GM18909 (cell line): Measurements from ENCODE around the gene KRTAP23-1.

ENCODE experiments used
- ATAC-seq: cut with Tn5 transposase; IDR thresholded peaks from one replicate; pipeline ENCODE4 v1.9.1; 2021; ENCODE audit warnings: mild to moderate bottlenecking; ENCODE audit not compliant: unreplicated experiment, poor library complexity

The KRTAP23-1 gene

DNA sequence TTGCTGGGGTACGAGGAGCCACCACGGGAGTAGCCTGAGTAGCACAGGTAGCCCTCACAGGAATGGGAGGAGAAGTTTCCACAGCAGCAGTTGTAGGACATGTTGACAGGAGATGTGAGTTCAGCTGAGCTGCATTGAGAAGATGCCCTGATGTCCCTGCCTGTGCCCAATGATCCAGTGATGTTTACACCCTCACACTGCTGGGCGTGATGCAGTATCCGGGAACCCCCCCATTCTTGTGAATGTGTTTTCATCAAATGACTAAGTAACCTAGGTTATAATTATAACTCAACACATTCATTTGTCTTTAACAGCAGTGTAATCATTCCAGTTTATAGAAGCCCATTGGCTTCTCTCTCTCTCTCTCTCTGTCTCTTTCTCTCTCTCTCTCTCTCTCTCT is at the start of gene KRTAP23-1:
KRTAP23-1 (minus strand) TSS at position 101 of the 400 bp plus-strand sequence; CDS start at position 101, 0 bp downstream.
- ATAC-seq: no peak

GRCh38 chr21:30395731-30396130 is 47.3 kb upstream of the KRTAP23-1 start, which contains the start of gene KRTAP13-1:
Gene KRTAP13-1, plus strand, starts transcription at chr21:30396031. Its CDS starts 56 bp downstream, at chr21:30396087.
- ATAC-seq: no peak

DNA sequence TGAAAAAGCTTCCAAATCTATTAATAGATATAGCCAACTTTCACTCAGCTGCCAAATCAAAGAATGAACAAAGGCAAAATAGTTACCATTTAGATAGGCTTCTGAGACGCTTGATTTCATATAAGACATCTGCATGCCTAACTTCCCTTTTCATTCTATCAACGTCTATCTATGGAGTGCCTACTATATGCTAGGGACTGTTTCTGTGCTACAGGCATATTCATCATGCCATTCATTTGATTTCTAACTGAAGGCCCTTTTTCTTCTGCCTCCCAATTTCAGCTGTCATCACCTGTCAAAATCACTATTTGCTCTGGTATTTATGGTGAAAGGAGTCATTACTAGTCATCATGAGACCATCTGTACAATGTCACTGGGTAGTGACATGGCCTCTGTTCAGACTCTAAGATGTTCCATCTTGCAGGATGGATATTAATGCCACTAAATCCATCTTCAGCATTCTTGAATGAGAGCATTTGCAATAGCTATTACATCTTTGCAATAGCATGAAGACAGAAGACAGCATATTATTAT is 43.2 kb upstream of the KRTAP23-1 start:
- ATAC-seq: no peak

DNA sequence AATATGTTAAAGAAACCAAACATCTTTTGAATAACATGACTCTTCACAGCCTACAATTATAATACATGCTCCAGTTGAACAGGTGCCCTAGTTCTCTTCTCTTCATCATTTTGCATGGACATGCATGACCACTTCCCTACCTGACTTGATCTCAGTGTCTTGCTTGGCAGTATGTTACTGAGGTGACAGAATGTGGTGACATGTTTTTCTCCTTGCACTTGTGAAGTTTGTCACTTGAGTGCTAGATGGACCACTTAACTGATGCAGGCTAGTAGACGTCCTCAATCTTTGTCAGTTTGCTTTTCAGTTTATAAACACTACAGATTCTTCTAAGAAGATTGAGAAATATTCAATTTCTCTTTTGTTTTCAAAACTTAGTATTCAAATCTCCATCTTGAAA is 33.8 kb upstream of the KRTAP23-1 start:
- ATAC-seq: no peak

GRCh38 chr21:30372139-30372770 is 23.8 kb upstream of the KRTAP23-1 start, which contains the start of gene KRTAP13-2:
Gene KRTAP13-2, minus strand, starts transcription at chr21:30372271. Its CDS starts 58 bp downstream, at chr21:30372213.
- ATAC-seq: no peak

- no peak for ATAC-seq
Measured at GRCh38 chr21:30355906-30356305, 7.5 kb upstream of the KRTAP23-1 start.

DNA sequence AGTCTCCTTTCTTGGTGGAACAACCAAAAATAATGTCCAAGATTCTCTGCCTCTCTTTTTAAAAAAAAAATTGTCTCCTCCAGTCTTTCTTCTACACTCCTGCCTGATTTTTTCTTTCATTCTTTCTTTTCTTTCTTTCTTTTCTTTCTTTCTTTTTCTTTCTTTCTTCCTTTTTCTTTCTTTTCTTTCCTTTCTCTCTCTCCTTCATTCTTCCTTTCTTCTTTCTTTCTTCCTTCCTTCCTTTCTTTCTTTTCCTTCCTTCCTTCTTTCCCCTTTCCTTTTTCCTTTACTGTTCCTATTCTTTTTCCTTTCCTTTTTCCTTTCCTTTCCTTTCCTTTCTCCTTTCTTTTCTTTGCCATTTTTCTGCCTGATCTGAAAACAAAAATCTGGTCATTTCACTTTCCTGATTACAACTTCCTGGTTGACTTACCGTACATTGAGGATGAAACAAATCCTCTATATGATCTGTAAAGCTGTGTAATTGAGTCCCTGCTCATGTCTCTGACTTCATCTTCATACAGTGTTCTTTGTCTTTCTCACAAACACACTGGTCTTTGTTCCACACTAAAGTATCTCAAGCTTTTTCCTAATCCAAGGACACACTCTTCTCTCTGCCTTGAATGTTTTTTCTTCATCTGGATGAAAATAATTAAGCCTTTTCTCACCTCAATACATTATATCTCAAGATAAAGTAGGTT is 6.1 kb upstream of the KRTAP23-1 start:
- ATAC-seq: no peak

- no peak for ATAC-seq
Measured at GRCh38 chr21:30351534-30351933, 3.1 kb upstream of the KRTAP23-1 start.

GRCh38 chr21:30349572-30349971 is 1.2 kb upstream of the KRTAP23-1 start:
- ATAC-seq: no peak

- ATAC-seq: no peak
Measured at GRCh38 chr21:30345014-30345413, 3.4 kb downstream of the KRTAP23-1 start.

GRCh38 chr21:30340714-30341573 is 7.5 kb downstream of the KRTAP23-1 start:
- ATAC-seq: no peak

DNA sequence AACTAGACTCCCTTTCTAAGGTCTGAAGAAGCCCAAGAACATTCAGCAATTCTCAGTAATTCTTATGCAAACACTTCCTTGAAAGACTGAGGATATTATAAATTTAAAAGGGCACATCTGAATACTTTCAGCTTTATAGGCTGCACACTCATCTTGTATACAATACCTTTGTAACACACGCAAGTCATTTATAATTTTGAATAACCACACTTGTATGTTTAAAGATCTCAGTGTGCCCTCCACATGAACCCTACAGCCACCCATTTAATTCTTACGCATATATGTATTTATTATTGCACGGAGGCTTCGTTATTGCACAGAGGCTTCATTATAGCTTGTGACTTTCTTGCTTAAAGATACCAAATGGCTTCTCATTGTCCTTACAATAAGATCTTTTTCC is 9.7 kb downstream of the KRTAP23-1 start:
- ATAC-seq: no peak

- ATAC-seq: no peak
Measured at GRCh38 chr21:30337772-30338171, 10.6 kb downstream of the KRTAP23-1 start.

DNA sequence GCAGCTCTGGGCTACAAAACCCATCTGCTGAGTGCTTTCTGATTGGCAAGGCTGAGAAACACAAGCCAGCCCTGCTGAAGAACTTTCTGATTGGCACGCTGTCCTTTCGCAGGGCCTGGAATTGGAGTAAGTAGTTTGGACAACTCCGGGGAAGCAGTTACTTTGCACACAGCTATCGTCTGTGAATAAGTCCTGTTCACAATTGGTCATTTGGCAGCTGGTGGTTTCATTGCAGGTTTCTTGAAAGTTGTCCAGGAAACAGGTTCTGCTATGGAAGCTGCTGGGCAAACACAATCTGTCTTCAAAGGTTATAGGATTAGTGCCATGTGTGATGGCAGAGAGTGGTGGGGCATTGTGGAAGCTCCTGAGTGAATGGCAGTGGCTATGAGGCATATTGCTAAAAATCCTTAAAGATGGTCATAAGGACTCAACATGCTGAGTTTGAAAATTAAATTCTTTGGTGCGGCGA is 11.1 kb downstream of the KRTAP23-1 start, which contains the start of gene KRTAP27-1:
KRTAP27-1 (minus strand) TSS at position 419 of the 469 bp plus-strand sequence; CDS start at position 393, 26 bp downstream.
- ATAC-seq: no peak

DNA sequence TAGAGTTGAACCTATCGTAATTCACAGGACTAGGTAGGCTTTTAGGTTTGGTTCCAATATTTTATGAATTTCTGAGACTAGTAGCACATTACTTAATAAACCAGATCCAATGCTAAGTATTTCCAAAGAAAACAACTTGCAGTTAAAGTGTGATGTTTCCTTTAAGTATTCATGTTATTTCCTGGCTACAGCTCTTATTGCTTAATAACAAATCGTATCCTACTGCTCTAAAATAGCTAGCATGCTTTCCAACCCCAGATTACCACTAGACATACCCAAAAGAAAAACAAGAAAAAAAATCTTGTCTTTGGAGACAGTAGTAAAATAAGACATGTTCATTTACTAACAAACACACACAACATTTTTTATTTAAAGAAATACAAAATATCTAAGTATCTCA is 11.8 kb downstream of the KRTAP23-1 start:
- ATAC-seq: no peak

GRCh38 chr21:30333736-30334135 is 14.7 kb downstream of the KRTAP23-1 start:
- ATAC-seq: no peak

- ATAC-seq: no peak
Measured at GRCh38 chr21:30332681-30333080, 15.7 kb downstream of the KRTAP23-1 start.

DNA sequence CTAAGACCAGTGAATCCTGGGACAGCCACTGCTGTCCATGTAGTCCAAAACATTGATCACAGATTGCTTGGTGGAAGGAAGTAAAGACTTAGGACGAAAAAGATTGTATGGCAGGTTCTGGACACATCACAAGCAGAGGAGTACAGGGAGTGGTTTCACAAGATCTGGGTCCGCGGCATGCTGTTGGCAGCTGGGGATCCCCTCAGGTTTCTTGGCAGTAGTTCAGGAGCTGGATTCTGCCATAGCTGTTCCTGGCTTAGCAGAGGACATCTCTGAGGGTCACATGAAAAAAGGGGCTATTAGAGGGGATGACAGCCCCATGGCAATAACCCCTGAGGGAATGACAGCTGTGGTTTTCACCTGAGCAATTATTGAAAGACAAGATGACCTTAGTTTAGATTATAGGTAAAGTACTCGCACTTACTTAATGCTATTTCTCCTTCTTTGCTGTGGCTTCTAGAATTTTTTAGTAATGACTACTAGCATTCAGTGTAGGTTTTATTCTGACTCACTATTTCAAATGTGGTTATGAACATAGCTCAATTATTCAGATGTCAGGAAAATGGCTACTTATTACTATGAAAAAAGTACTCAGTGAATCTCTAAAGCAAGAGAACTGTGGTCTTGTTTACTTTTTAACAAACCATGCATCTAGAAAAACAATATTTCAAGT is 19.1 kb downstream of the KRTAP23-1 start:
- no peak for ATAC-seq

GRCh38 chr21:30326390-30326789 is 22.0 kb downstream of the KRTAP23-1 start:
- no peak for ATAC-seq

DNA sequence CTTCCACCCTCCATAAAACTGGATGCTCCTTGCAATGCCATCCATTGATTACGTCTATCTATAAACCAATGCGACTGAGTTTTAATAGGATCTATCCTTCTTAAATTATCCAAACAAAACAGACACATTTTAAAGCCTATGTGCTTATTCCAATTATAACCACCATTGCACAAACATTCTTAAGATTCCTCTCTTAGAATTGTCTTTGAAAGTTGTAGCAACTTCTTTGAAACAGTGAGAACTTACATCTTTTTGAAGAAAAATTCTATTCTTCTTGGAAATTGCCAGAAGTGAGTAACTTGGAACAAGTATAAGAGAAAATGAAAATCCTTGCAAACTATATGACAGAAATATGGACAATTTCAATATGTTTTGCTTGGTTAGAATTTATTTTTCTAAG is 28.2 kb downstream of the KRTAP23-1 start, which contains the start of gene KRTAP26-1:
KRTAP26-1 (minus strand) TSS at position 101 of the 400 bp plus-strand sequence. CDS start 280 bp downstream, outside the sequence.
- ATAC-seq: no peak
